ENCODE data around the gene ABHD12.

GRCh38 chr20:25353353-25353746 is 37.3 kb downstream of the ABHD12 start:
- TF ChIP-seq CTCF (conservative IDR thresholded peaks at IDR 0.05 in 1 of 2, IDR thresholded peaks at IDR 0.05 in 1 of 2; ENCODE audit: low read depth in 1 of 2, low read length in 2 of 2) (no peak), EZH2 (IDR thresholded peaks at IDR 0.05; ENCODE audit: low read length, missing control alignments) (no peak)
